Measurements from ENCODE around the gene GRID2.
"Not testable (repeated sequence)": the region's sequence is repeated elsewhere in the genome, so short reads cannot be mapped to it uniquely, and the experiment has no call there.

GRID2 gene

GRCh38 chr4:93657527-93657926 is 1353.8 kb downstream of the GRID2 start:
- Histone ChIP-seq H3K36me3 (ENCODE audit: control insufficient read depth, insufficient read depth, low read length) (no peaks in the 10 kb centered on the region), H3K4me1 (ENCODE audit: control insufficient read depth, insufficient read depth, low read length) (peaks cover 9% of the 10 kb centered on the region), H3K27me3 (ENCODE audit: control insufficient read depth, insufficient read depth, low read length) (no peaks in the 10 kb centered on the region), H3K4me3 (ENCODE audit: low read depth, low read length) (no peak overlapping the region), H3K9me3 (ENCODE audit: control insufficient read depth, insufficient read depth, low read length) (no peaks in the 10 kb centered on the region), H3K9ac (ENCODE audit: low read depth, low read length) (no peak overlapping the region)

DNA sequence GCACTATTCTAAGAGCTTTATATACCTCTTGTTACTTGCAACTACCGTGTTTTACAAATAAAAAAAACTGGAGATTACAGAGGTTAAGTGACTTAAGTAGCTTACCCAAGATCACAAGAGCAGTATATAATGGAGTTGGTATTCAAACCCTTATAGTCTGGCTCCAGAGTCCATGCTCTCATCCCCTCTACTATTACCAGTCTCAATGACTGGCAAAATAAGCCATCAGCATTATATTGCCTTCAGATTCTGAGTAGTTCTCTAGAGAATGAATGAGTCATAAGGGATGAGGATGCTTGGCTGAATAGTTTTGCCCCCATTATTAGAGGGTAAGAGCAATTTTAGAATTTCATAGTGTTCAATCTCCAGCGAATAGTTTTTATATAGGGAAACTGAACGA is 1354.7 kb downstream of the GRID2 start:
- no peak overlapping the region for H3K9ac ChIP-seq (ENCODE audit: low read depth, low read length)
- H3K9me3 ChIP-seq (ENCODE audit: control insufficient read depth, insufficient read depth, low read length), result no peaks in the 10 kb centered on the region
- H3K36me3 ChIP-seq (ENCODE audit: control insufficient read depth, insufficient read depth, low read length), result no peaks in the 10 kb centered on the region
- peaks cover 9% of the 10 kb centered on the region for H3K4me1 ChIP-seq (ENCODE audit: control insufficient read depth, insufficient read depth, low read length)
- H3K4me3 ChIP-seq (ENCODE audit: low read depth, low read length), result no peak overlapping the region
- no peaks in the 10 kb centered on the region for H3K27me3 ChIP-seq (ENCODE audit: control insufficient read depth, insufficient read depth, low read length)

DNA sequence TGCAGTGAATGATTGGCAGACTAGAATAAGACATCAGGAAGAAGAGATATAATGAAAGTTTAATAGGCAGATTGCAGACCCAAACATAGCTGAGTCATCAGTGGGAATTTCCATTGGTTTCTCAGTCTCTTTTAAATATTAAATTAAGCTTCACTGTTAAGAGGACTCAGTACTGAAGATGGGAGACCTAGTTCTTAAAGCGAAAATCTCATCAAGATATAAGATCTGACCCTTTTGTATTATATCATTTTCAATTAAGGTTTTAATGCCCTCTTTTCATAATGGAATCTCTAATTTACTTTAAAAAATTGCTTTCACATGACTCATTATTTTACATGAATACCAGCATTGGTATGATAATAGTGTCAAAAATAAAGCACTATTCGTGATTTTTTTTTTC is 1355.9 kb downstream of the GRID2 start:
- Histone ChIP-seq H3K9me3 (ENCODE audit: control insufficient read depth, insufficient read depth, low read length) (no peaks in the 10 kb centered on the region), H3K4me3 (ENCODE audit: low read depth, low read length) (no peak overlapping the region), H3K9ac (ENCODE audit: low read depth, low read length) (no peak overlapping the region), H3K36me3 (ENCODE audit: control insufficient read depth, insufficient read depth, low read length) (no peaks in the 10 kb centered on the region), H3K4me1 (ENCODE audit: control insufficient read depth, insufficient read depth, low read length) (peaks cover 9% of the 10 kb centered on the region), H3K27me3 (ENCODE audit: control insufficient read depth, insufficient read depth, low read length) (no peaks in the 10 kb centered on the region)

DNA sequence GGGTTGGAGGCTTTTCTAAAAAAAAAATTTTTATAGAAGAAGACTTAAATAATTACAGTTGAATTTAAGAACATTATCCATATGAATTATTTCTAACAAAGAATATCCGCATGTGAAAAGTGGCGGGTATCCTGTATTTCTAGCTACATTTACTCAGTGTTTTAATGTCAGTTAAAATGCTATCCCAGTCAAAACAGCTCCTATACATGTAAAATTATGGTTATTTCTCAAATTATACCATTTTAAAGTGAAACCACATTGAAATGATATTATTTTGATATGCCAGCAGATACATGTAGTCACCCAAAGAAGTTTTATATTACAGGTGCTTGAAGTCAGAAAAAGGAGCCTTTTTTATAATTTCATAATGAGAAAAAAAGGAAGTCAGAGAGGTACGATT is 1356.3 kb downstream of the GRID2 start:
- Histone ChIP-seq H3K4me3 (ENCODE audit: low read depth, low read length) (no peak overlapping the region), H3K27me3 (ENCODE audit: control insufficient read depth, insufficient read depth, low read length) (no peaks in the 10 kb centered on the region), H3K4me1 (ENCODE audit: control insufficient read depth, insufficient read depth, low read length) (peaks cover 9% of the 10 kb centered on the region), H3K36me3 (ENCODE audit: control insufficient read depth, insufficient read depth, low read length) (no peaks in the 10 kb centered on the region), H3K9ac (ENCODE audit: low read depth, low read length) (no peak overlapping the region), H3K9me3 (ENCODE audit: control insufficient read depth, insufficient read depth, low read length) (no peaks in the 10 kb centered on the region)

DNA sequence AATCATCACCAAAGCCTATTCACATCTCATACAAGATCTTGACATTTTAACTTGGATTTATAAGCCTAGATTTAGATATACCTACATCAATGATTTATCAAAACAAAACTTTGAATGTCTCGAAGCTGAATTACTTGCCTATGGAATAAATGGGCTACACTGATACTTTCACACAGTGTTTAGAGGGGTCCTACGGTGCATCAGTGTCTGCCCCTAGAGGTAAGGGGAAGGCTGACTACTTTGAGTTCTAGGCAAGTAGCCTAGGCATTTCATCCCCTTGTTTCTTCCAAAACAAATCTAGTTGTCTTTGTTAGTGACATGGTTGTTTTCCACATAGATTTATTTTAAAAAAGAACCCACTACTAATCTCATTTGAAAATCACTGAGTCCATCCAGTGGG is 1366.7 kb downstream of the GRID2 start:
- H3K9ac ChIP-seq (ENCODE audit: low read depth, low read length), result no peak overlapping the region
- H3K4me1 ChIP-seq (ENCODE audit: control insufficient read depth, insufficient read depth, low read length), result no peaks in the 10 kb centered on the region
- no peaks in the 10 kb centered on the region for H3K36me3 ChIP-seq (ENCODE audit: control insufficient read depth, insufficient read depth, low read length)
- H3K27me3 ChIP-seq (ENCODE audit: control insufficient read depth, insufficient read depth, low read length), result no peaks in the 10 kb centered on the region
- H3K9me3 ChIP-seq (ENCODE audit: control insufficient read depth, insufficient read depth, low read length), result no peaks in the 10 kb centered on the region
- no peak overlapping the region for H3K4me3 ChIP-seq (ENCODE audit: low read depth, low read length)

- no peaks in the 10 kb centered on the region for H3K9me3 ChIP-seq (ENCODE audit: control insufficient read depth, insufficient read depth, low read length)
- no peak overlapping the region for H3K9ac ChIP-seq (ENCODE audit: low read depth, low read length)
- no peak overlapping the region for H3K4me3 ChIP-seq (ENCODE audit: low read depth, low read length)
- H3K36me3 ChIP-seq (ENCODE audit: control insufficient read depth, insufficient read depth, low read length), result no peaks in the 10 kb centered on the region
- H3K4me1 ChIP-seq (ENCODE audit: control insufficient read depth, insufficient read depth, low read length), result no peaks in the 10 kb centered on the region
- no peaks in the 10 kb centered on the region for H3K27me3 ChIP-seq (ENCODE audit: control insufficient read depth, insufficient read depth, low read length)
Observed at GRCh38 chr4:93671093-93671492, 1367.3 kb downstream of the GRID2 start.

GRCh38 chr4:93676937-93677336 is 1373.2 kb downstream of the GRID2 start:
- not testable (repeated sequence) for H3K9ac ChIP-seq (ENCODE audit: low read depth, low read length); H3K36me3 ChIP-seq (ENCODE audit: control insufficient read depth, insufficient read depth, low read length); H3K27me3 ChIP-seq (ENCODE audit: control insufficient read depth, insufficient read depth, low read length); H3K9me3 ChIP-seq (ENCODE audit: control insufficient read depth, insufficient read depth, low read length); H3K4me3 ChIP-seq (ENCODE audit: low read depth, low read length); H3K4me1 ChIP-seq (ENCODE audit: control insufficient read depth, insufficient read depth, low read length)

GRCh38 chr4:93684571-93684970 is 1380.8 kb downstream of the GRID2 start:
- Histone ChIP-seq H3K9ac (ENCODE audit: low read depth, low read length) (no peak overlapping the region), H3K9me3 (ENCODE audit: control insufficient read depth, insufficient read depth, low read length) (no peaks in the 10 kb centered on the region), H3K4me1 (ENCODE audit: control insufficient read depth, insufficient read depth, low read length) (peaks cover 8% of the 10 kb centered on the region), H3K36me3 (ENCODE audit: control insufficient read depth, insufficient read depth, low read length) (no peaks in the 10 kb centered on the region), H3K27me3 (ENCODE audit: control insufficient read depth, insufficient read depth, low read length) (no peaks in the 10 kb centered on the region), H3K4me3 (ENCODE audit: low read depth, low read length) (no peak overlapping the region)

DNA sequence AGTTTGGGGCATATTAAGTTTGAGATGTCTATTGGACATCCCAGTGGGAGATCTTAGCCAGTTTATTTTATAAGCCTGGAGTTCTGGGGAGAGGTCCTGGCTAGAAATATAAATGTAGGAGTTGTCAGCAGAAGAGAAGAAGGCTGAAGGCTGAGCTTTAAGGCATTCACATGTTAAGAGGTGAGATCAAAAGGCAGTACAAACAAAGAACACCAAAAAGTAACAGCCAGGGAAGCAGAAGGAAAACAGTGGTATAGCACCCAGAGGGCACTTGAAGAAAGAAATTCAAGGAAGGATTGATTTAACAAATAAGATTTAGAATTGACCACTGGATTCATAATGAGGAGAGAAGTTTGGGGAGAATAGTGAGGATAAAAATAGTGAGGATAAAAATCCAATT is 1383.5 kb downstream of the GRID2 start:
- H3K36me3 ChIP-seq (ENCODE audit: control insufficient read depth, insufficient read depth, low read length), result no peaks in the 10 kb centered on the region
- H3K9me3 ChIP-seq (ENCODE audit: control insufficient read depth, insufficient read depth, low read length), result no peaks in the 10 kb centered on the region
- no peak overlapping the region for H3K9ac ChIP-seq (ENCODE audit: low read depth, low read length)
- no peaks in the 10 kb centered on the region for H3K27me3 ChIP-seq (ENCODE audit: control insufficient read depth, insufficient read depth, low read length)
- H3K4me1 ChIP-seq (ENCODE audit: control insufficient read depth, insufficient read depth, low read length), result peaks cover 8% of the 10 kb centered on the region
- no peak overlapping the region for H3K4me3 ChIP-seq (ENCODE audit: low read depth, low read length)

GRCh38 chr4:93688978-93689377 is 1385.2 kb downstream of the GRID2 start:
- no peaks in the 10 kb centered on the region for H3K9me3 ChIP-seq (ENCODE audit: control insufficient read depth, insufficient read depth, low read length)
- H3K9ac ChIP-seq (ENCODE audit: low read depth, low read length), result no peak overlapping the region
- no peaks in the 10 kb centered on the region for H3K27me3 ChIP-seq (ENCODE audit: control insufficient read depth, insufficient read depth, low read length)
- no peaks in the 10 kb centered on the region for H3K36me3 ChIP-seq (ENCODE audit: control insufficient read depth, insufficient read depth, low read length)
- no peak overlapping the region for H3K4me3 ChIP-seq (ENCODE audit: low read depth, low read length)
- peaks cover 7% of the 10 kb centered on the region for H3K4me1 ChIP-seq (ENCODE audit: control insufficient read depth, insufficient read depth, low read length)

DNA sequence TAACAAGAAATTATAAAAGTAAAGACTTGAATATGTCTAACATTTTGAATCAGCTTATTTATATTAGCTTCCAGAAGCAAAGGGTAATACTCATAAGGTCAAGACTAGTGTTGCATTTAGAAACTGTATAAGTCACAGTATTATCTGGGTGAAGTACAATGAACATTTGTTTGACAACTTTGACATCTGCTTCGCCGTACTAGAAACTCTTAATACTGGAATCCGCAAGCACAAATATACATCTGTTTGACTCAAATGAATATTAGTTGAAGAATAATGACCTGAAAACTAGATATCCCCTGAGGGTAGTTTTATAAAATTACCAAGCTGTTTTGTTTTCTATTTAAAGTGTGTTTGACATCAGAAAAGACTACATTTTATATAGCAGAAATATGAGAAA is 1389.4 kb downstream of the GRID2 start:
- Histone ChIP-seq H3K9me3 (ENCODE audit: control insufficient read depth, insufficient read depth, low read length) (no peaks in the 10 kb centered on the region), H3K4me3 (ENCODE audit: low read depth, low read length) (no peak overlapping the region), H3K4me1 (ENCODE audit: control insufficient read depth, insufficient read depth, low read length) (no peaks in the 10 kb centered on the region), H3K36me3 (ENCODE audit: control insufficient read depth, insufficient read depth, low read length) (no peaks in the 10 kb centered on the region), H3K9ac (ENCODE audit: low read depth, low read length) (no peak overlapping the region), H3K27me3 (ENCODE audit: control insufficient read depth, insufficient read depth, low read length) (no peaks in the 10 kb centered on the region)

- Histone ChIP-seq H3K27me3 (ENCODE audit: control insufficient read depth, insufficient read depth, low read length) (no peaks in the 10 kb centered on the region), H3K36me3 (ENCODE audit: control insufficient read depth, insufficient read depth, low read length) (no peaks in the 10 kb centered on the region), H3K4me1 (ENCODE audit: control insufficient read depth, insufficient read depth, low read length) (no peaks in the 10 kb centered on the region), H3K4me3 (ENCODE audit: low read depth, low read length) (no peak overlapping the region), H3K9me3 (ENCODE audit: control insufficient read depth, insufficient read depth, low read length) (no peaks in the 10 kb centered on the region), H3K9ac (ENCODE audit: low read depth, low read length) (no peak overlapping the region)
Observed at GRCh38 chr4:93698686-93699085, 1394.9 kb downstream of the GRID2 start.

- Histone ChIP-seq H3K4me1 (ENCODE audit: control insufficient read depth, insufficient read depth, low read length) (no peaks in the 10 kb centered on the region), H3K9ac (ENCODE audit: low read depth, low read length) (no peak overlapping the region), H3K4me3 (ENCODE audit: low read depth, low read length) (no peak overlapping the region), H3K27me3 (ENCODE audit: control insufficient read depth, insufficient read depth, low read length) (no peaks in the 10 kb centered on the region), H3K9me3 (ENCODE audit: control insufficient read depth, insufficient read depth, low read length) (no peaks in the 10 kb centered on the region), H3K36me3 (ENCODE audit: control insufficient read depth, insufficient read depth, low read length) (no peaks in the 10 kb centered on the region)
Observed at GRCh38 chr4:93700571-93700970, 1396.8 kb downstream of the GRID2 start.
